ENCODE data around the gene CCR6.
"Not testable (repeated sequence)": the region's sequence is repeated elsewhere in the genome, so short reads cannot be mapped to it uniquely, and the experiment has no call there.

The CCR6 gene

DNA sequence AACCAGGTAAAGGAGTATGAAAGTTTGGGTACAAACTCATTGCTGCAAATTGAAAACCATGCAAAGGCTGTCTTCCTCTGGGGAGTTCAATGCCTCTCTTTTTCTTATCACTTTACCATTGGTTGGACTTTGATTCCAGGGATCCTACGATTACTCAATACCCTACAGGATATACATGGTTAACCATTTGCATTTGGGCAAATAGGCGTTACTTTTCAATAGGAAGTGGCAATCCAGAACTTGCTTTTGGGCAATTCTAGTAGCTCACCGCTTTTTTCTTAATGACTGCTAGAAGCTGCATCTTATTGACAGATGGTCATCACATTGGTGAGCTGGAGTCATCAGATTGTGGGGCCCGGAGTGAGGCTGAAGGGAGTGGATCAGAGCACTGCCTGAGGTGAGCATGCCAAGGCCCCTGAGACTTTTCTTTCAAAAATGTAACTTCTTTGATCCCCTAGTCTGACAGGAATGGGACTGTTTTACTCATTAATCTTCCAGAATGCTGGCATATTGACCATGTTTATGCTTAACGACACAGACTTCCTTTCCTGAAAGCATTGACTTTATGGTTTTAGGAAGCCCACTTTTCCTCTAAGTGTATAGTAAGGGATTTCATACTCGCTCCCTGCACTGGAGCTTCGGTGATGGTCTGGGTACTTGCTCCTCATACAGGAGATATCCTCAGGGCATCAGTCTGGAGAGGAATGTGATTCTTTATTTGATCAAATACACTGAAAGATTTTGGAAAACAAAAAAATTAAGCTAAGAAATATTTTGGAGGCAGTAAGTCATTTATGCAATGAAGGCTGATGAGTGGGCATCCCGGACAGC is at the start of gene CCR6:
Gene CCR6 (plus strand): TSS at position 270 of the 831 bp plus-strand sequence. CDS start 13,039 bp downstream, outside the sequence.
- no peak for FAIRE-seq

DNA sequence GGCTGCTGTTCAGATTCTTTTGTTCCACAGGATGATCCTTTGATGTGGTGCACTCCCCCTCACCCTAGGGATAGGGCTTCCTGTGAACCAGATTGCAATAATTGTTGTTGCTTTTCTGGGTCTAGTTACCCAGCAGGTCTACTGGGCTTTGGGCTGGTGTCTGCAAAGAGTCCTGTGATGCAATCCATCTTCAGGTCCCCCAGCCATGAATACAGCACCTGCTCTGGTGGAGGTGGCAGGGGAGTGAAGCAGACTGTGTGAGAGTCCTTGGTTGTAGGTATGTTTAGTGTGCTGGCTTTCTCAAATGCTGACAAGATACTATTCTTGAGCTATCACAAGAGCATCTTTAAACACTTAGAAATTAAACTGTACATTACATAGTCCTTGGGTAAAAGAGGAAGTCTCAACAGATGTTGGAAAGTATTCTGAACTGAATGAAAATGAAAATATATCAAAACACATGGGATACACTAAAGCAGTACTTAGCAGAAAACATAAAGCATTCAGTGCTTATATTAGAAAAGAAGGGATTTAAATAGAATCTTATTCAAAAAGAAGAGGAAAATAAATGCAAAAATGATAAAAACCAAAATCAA is 49.1 kb upstream of the CCR6 start:
- no peak for FAIRE-seq

DNA sequence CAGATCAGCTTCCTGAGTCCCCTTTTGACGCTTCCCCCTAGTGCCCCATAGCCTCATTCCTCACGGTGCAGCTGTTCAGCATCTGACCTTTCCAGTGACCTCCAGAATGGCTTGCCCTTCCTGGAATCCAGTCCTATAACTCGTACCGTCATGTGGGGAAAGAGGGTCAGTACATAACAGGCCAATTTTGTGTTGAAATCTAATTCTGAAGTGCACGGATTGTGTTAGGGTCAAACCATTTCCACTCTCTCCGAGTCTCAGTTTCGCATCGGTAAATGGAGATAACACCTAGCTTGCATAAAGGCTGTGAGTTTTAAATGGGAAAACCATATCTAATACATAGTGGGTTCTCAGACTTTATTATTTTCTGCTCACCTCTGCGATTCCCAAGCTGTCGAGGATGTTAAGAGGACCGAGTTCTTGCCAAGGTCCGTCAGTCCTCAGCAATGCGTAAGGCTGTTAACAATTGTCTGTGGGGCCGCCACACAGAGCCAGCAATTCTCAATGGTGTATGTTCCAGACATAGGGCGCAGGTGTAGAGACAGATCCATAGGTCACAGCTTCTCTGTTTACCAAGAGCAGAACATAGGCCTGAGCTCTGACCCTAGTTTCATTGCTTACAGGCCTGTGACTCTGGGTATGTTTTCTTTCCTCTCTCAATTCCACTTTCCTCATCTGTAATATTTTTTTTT is 45.5 kb upstream of the CCR6 start:
- no peak for FAIRE-seq

- no peak for FAIRE-seq
These were observed 44.2 kb upstream of the CCR6 start for GRCh38 chr6:167078745-167079144.

DNA sequence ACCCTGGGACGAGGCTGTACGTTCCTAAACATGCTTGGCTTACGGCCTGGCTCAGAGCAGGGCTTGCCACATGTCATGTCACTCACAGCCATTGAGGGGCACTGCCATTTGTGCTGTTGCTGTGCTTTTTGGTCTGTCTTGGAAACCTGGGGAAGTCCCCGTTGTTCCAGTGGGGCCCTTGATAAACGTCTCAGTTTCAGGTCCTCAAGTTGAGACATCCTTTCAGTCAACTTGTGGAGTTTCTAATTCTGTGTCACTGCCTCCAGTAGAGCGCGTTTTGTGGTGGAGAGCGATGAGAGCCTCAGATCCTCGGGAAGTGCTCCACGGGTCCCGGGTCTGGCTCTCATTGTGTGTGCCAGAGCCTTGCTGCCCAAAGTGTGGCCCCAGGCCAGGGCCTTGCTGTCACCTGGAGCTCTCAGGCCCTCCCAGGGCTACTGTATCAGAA is 43.0 kb upstream of the CCR6 start:
- FAIRE-seq: no peak

DNA sequence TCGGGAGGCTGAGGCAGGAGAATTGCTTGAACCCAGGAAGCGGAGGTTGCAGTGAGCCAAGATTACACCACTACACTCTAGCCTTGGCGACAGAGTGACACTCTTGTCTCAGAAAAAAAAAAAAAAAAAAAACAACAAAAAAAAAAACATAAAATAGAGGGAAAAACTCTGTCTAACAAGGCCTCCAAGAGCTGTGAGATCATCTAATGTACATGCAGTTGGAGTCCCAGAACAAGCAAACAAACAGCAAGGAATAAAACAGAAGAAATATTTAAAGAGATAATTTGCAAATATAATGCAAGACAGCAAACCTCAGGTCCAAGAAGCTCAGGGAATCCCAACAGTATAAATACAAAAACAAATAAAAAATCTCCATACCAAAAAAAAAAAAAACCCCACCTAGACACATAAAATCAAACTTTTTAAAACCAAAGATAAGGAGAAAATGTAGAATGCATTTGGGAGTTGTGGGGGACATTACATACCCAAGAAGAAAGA is 35.0 kb upstream of the CCR6 start:
- FAIRE-seq: no peak

DNA sequence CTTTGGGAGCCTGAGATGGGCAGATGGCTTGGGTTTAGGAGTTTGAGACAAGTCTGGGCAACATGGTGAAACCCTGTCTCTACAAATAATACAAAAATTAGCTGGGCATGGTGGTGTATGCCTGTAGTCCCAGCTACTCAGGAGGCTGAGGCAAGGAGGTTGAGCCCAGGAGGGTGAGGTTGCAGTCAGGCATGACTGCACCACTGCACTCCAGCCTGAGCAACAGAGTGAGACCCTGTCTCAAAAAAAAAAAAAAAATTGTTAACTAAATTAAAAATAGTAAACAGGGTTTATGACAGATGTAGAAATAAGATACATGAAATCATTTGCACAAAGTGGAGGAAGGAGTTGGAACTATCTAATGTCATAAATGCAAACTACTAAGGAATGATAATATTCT is 34.2 kb upstream of the CCR6 start:
- not testable (repeated sequence) for FAIRE-seq

DNA sequence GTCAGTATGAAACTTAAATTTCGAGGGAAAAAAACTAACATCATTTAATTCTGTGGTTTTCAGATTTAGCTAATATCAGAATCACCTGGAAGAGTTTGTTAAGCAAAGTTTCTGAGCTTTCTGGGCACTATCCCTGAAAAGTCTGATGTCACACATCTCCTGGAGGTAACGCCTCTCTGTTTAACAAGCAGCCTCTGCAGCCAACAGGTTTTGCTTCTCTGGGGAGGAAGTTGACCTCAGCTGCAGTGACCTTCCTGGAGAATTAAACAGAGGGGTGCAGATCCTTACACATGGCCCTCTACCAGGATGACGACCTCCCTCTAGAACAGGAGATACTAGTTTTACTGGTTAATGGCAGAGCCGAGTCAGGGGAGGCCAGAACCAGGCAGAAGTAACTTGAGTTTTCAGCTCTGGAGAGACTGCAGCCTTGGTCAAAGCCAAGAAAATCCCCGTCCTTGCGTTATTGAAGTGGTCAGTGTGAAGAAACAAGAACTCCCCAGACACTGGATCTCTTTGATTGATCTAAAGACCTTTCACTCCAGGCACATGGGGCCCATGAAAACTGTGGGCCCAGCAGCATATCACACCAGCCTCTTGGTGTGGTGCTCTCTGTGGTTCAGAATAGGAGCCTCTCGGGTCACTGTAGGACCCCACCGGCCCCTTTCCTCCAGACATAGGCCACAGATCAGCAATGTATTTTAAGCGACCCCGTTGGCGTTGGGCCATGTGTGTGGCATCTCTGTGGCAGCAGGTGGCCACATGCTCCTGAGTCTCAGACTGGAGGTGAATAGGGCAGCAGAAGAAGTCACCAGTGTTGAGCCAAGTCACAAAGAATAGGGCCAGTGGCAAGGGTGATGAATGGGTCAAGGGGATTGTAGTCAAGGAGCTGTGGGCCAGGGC is 33.4 kb upstream of the CCR6 start:
- FAIRE-seq: no peak

- no peak for FAIRE-seq
These were observed 32.7 kb upstream of the CCR6 start for GRCh38 chr6:167090171-167090570.

DNA sequence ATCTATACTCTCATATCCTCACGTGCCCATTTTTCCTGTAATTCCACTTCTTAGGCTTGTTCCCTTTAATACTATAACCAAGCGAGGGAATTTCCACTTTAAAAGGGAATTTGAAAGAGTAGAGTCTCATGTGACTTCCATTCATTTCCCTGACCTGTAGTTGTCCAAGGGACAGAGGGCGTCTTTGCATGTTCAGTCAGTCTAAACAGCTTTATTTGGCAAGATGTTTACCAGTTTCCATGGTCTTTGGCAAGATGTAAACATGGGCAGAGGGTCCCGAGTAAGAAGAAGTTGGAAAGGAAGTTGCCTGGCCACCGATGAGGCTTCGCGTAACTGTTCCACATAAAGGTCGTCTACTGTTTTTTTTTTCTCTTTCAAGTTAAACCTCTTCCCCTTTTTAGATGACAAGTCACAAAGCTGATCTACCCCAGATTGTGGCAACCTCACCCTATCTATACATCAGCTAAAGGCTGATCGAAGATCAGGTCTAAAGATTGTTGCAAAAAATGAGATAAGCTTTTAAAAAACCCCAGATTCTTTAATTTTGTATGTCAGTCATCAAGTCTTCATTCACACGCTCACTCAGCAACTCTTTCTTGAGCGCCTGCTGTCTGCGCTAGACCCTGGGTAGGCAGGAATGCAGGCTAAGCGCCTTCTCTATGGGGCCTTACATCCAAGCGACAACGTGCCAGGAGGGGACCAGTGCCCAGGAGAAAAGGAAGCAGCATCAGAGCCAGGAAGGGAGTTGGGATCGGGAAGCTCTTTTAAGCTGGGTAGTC is 31.7 kb upstream of the CCR6 start:
- FAIRE-seq: no peak

GRCh38 chr6:167091805-167092107 is 31.1 kb upstream of the CCR6 start:
- FAIRE-seq: no peak

GRCh38 chr6:167092672-167093339 is 30.1 kb upstream of the CCR6 start:
- FAIRE-seq: no peak

DNA sequence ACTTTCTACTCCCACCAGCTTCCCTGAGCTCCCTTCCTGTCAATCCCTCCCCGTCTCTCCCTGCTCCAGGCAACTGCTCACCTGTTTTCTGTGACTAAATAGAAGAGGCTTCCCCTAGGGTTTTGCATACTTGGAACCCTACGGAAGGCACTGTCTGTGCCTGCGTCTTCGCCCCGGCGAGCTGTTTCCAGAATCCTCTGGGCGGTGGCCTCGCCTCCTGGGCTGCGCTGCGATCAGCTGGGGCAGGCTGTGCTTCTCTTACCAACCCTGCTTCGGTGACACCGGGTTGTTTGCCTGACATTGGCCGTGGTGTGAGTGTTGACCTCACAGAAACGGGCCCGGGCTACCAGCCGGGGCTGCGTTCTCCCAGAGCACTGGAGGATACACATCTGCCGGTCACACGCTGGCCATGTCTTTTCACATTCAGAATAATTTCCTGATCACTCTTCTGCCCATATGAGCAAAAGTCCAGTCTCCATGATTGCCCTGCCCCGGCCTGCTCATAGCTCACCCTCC is 29.4 kb upstream of the CCR6 start:
- no peak for FAIRE-seq

DNA sequence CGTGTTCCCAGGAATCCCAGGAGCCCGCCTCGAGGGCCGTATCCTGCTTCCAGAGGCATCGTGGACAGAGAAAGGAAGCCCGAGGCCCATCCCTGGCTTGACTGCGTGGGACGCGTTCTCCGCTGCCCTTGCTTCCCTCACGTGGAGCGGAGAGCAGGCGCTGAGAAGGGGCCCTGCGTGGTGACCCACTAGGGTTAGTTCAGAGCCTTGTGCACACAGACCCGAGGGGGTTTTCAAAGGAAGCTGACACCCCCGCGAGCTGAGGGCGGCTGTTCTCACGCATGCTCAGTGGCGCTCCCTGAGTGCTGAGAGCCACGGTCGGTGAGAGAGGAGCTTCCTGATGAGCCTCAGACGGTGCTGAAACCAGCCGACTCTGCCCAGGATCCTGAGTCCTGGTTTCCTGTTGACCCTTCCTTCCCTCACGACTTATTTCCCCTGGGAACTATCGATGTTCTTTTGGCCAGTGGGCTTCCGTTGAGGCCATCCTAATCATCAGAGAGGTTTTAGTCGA is 28.9 kb upstream of the CCR6 start:
- no peak for FAIRE-seq

GRCh38 chr6:167094436-167094819 is 28.5 kb upstream of the CCR6 start:
- FAIRE-seq: no peak

DNA sequence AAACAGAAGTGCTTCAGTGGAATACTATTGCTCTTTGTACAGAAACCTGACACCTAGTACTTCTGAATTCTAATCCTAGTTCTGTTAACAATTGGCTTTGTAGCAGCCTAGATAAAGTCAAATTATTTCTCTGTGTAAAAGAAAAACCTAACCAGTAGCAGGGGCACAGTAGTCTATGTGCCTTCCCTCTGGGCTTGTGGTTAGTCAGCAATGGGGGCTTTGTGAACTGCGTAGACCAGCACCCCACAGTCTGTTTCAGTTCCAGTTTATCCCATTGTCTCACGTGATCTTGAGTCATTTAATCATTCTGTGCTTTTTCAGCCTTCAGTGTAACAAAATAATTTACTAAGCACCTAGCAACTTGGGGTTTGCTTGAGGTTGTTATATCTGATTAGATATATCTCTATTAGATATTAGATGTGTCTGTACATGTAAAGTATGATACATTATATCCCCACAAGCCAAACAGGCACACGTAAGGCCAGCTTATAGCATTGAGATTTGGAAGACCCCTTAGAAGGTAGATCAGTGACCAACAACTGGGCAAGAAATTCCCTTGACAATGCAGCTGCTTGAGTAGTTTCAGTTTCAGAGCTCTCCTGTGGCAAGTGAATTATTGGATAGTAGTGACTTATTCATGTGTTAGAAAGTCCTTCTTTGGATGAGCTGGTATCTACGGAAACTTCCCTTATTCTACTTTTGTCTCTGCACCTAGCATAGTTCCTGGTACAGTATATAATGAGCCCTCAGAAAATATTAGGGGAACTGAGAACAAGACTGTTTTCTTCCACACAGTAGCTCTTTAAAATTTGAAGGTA is 27.9 kb upstream of the CCR6 start:
- no peak for FAIRE-seq

GRCh38 chr6:167095888-167096287 is 27.0 kb upstream of the CCR6 start:
- no peak for FAIRE-seq

DNA sequence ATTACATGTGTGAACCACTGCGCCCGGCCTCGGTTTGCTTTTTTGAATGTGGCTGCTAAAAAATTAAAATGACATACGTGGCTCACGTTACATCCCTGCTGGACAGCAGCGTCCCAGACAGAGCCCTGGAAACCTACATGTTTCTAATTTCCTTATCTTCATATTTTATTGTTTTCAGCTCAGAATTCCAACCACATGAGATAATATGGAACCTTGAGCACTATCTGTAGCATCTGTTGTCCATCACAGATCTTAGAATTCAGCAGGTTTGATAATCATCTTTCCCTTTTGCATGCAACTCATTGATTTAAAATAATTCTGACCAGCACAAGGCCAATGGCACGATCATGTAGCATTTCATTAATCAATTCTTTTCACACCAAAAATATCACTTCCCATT is 25.9 kb upstream of the CCR6 start:
- FAIRE-seq: no peak

GRCh38 chr6:167097770-167098169 is 25.1 kb upstream of the CCR6 start:
- no peak for FAIRE-seq

GRCh38 chr6:167098825-167099225 is 24.1 kb upstream of the CCR6 start:
- FAIRE-seq: no peak
